ENCODE data around the gene SFT2D1. TPM values are rescaled to one million over a fixed set of nuclear protein-coding genes. Genes with fewer than 3 reads are reported as not detected.
"Not testable (repeated sequence)": the region's sequence is repeated elsewhere in the genome, so short reads cannot be mapped to it uniquely, and the experiment has no call there.

The SFT2D1 gene
- 54.5 and 59.5 TPM in 2 replicates for total RNA-seq

DNA sequence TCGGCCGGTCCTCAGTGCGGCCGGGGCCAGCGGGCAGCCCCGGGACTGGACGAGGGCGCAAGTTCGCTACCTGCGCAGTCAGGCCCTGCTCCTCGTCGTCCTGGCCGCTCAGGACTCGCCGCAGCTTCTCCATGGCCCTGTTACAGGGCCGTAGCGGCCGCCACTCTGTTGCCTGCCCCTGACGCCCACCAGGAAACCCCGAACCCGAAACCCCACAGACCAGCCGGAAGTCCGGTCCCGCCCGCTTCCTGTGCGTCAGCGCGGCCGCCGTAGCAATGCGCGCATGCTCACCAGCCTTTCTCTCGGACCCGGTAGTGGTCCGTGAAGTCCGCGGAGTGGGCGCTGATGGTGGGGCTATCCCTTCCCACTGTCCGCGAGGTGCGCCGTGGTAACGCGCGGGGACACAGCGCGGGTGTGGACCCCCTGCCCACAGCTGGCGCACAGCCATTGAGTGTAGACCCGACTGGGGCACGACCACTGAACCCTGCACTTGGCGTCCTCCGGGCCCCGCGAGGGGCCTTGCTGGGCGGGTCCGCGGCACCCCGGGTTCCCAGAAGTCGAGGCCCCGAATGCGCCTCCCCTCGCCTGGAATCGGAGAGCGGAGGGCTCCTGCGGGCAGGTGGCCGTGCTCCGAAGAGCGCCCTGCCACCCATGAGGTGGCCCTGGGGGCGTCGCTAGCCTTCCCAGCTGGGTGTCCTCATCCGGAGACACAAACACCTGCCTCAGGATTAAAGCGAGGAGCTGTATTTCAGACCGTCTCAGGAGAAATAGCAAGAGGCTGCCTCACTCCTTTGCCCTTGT is at the start of gene SFT2D1:
TSS of gene SFT2D1 (minus strand) at position 197 of the 801 bp plus-strand sequence. CDS start at position 133, 64 bp downstream.
- H3K4me3 Mint-ChIP-seq (ENCODE audit: low read depth): peak within 1 kb of the TSS; percentile 89
- H3K4me1 Mint-ChIP-seq (ENCODE audit: low read depth): peaks cover 4% of the 10 kb centered on the region
- peaks cover 8% of the 10 kb centered on the region for H3K36me3 Mint-ChIP-seq (ENCODE audit: low read depth)
- DNase-seq (ENCODE audit: low spot score): peak; percentile 81
- H3K27ac Mint-ChIP-seq: peak within 1 kb of the TSS; percentile 86
- peaks cover 2% of the 10 kb centered on the region for H3K27me3 Mint-ChIP-seq (ENCODE audit: low read depth)
- no peaks in the 10 kb centered on the region for H3K9me3 Mint-ChIP-seq
- intact Hi-C loops (cut with micrococcal nuclease): loop anchor here (1.0 to 5.0 kb wide), 3 partner anchors 40 to 610 kb away; partner anchors contain the start of genes MPC1 and RPS6KA2

DNA sequence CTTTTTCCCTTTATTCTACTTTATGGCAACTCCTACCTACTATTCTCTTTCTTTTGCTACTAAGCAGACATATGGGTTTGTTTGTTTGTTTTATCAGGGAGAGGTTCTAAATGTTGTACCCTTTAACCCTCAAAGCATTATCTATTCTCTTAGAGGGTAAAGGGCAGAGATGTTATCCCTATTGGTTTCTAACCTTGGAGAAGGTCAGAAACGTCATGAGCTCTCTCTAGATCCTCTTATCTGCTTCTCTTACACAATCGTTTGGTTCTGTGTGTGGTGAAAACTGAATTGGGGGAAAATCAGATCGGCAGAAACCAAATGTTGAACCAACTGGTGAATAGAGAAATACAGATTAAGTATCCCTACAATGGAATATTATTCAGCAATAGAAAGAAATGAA is 46.8 kb upstream of the SFT2D1 start:
- intact Hi-C loops (cut with micrococcal nuclease): no loop called here
- Mint-ChIP-seq H3K27ac (no peak overlapping the region), H3K9me3 (no peaks in the 10 kb centered on the region), H3K36me3 (ENCODE audit: low read depth) (no peaks in the 10 kb centered on the region), H3K4me3 (ENCODE audit: low read depth) (no peak overlapping the region), H3K4me1 (ENCODE audit: low read depth) (no peaks in the 10 kb centered on the region), H3K27me3 (ENCODE audit: low read depth) (peaks cover 21% of the 10 kb centered on the region)
- no peak for DNase-seq (ENCODE audit: low spot score)

DNA sequence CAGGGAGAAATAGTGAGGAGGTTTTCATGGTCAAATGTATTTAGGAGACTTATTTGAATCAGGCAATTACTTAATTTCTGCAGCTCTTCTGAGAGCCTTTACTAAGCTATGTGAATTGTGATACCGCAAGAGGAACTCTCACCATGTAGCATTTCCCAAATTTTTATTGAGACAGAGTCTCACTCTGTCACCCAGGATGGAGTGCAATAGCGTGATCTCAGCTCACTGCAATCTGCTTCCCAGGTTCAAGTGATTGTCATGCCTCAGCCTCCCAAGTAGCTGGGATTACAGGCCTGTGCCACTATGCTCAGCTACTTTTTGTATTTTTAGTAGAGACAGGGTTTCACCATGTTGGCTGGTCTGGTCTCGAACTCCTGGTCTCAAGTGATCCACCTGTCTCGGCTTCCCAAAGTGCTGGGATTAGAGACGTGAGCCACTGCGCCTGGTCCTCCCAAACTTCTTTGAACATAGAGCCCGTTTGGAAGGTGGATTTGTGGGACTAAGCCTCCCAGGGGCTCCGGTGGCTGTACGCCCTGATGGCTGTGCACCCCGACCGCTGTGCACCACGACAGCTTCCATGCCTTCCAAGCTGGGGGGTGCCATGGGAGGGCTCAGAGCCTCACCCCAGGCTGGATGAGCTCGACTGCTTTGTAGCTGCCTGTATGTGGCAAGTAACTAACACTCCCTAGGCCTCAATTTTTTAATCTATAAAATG is 46.1 kb upstream of the SFT2D1 start:
- Mint-ChIP-seq H3K4me1 (ENCODE audit: low read depth) (no peaks in the 10 kb centered on the region), H3K27me3 (ENCODE audit: low read depth) (peaks cover 19% of the 10 kb centered on the region), H3K36me3 (ENCODE audit: low read depth) (no peaks in the 10 kb centered on the region), H3K27ac (no peak overlapping the region), H3K9me3 (no peaks in the 10 kb centered on the region), H3K4me3 (ENCODE audit: low read depth) (no peak overlapping the region)
- intact Hi-C loops (cut with micrococcal nuclease): no loop called here
- DNase-seq (ENCODE audit: low spot score): no peak

DNA sequence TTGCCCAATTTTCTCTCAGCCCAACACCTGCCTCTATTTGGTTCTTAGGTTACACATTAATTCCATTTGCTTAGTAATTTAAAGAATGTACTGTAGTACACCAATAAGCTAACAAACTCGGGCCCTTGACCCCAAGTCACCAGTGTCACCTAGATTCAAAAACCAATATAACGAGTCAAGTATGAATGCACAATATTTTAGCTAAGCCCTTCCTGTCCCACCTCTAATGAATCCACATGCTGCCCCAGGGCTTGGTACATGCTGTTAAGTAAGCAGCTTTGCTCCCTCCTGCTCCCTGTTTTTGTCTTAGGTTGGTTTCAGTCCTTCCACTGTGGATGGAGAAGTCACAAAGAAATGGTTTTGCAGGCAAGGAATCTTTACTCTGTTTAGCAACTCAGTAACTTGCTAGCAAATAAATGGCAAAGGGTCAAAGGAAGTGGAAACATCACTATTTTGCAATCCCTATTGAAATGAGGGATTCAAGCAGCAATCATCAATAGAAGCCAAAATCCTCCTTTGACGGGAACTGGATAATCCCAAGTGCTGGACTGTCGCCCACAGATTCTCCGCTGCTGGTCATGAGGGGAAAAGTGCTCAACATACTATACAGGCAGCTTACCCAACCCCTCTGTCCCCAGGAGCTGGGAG is 45.4 kb upstream of the SFT2D1 start:
- no peak for DNase-seq (ENCODE audit: low spot score)
- intact Hi-C loops (cut with micrococcal nuclease): no loop called here
- no peaks in the 10 kb centered on the region for H3K4me1 Mint-ChIP-seq (ENCODE audit: low read depth)

DNA sequence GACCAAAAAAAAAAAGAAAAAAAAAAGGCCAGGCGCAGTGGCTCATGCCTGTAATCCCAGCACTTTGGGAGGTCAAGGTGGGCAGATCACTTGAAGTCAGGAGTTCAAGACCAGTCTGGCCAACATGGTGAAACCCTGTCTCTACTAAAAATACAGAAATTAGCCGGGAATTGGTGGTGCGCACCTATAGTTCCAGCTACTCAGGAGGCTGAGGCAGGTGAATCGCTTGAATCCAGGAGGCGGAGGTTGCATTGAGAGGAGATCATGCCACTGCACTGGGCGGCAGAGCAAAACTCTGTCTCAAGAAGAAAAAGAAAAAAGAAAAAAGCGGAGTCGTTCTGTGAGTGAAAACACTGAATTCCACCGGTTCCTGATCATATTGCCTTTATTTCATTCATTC is 44.8 kb upstream of the SFT2D1 start:
- DNase-seq (ENCODE audit: low spot score); H3K36me3 Mint-ChIP-seq (ENCODE audit: low read depth); H3K4me3 Mint-ChIP-seq (ENCODE audit: low read depth); H3K4me1 Mint-ChIP-seq (ENCODE audit: low read depth); H3K9me3 Mint-ChIP-seq; H3K27ac Mint-ChIP-seq; intact Hi-C loops (cut with micrococcal nuclease): not testable (repeated sequence)
- H3K27me3 Mint-ChIP-seq (ENCODE audit: low read depth): peaks cover 11% of the 10 kb centered on the region

More for the DNA sequence above, 45.4 kb upstream of the SFT2D1 start:
- Mint-ChIP-seq H3K27me3 (ENCODE audit: low read depth) (peaks cover 17% of the 10 kb centered on the region), H3K36me3 (ENCODE audit: low read depth) (no peaks in the 10 kb centered on the region), H3K4me3 (ENCODE audit: low read depth) (no peak overlapping the region), H3K9me3 (no peaks in the 10 kb centered on the region), H3K27ac (no peak overlapping the region)

DNA sequence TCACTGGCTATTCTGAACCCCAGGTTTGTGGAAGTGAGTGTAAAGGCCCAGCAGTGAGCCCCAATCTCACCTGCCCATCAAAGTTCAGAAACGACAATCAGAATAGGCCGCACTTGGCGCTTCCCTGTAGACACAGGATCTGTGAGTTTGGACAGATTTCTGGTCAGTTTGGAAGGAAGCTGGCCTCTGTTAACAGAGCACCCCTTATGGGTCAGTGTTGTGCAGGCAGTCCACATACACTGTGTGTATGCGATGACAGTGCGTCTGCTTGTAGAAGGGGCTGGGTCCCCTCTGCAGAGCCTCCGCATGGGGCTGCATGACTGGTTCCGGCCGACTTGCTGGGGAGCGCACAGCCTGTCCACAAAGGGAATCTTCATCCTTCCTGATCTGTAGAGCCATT is 43.8 kb upstream of the SFT2D1 start:
- Mint-ChIP-seq H3K36me3 (ENCODE audit: low read depth) (no peaks in the 10 kb centered on the region), H3K27me3 (ENCODE audit: low read depth) (peaks cover 11% of the 10 kb centered on the region), H3K4me3 (ENCODE audit: low read depth) (no peak overlapping the region), H3K4me1 (ENCODE audit: low read depth) (peaks cover 6% of the 10 kb centered on the region), H3K9me3 (no peaks in the 10 kb centered on the region), H3K27ac (no peak overlapping the region)
- no peak for DNase-seq (ENCODE audit: low spot score)
- intact Hi-C loops (cut with micrococcal nuclease): no loop called here

DNA sequence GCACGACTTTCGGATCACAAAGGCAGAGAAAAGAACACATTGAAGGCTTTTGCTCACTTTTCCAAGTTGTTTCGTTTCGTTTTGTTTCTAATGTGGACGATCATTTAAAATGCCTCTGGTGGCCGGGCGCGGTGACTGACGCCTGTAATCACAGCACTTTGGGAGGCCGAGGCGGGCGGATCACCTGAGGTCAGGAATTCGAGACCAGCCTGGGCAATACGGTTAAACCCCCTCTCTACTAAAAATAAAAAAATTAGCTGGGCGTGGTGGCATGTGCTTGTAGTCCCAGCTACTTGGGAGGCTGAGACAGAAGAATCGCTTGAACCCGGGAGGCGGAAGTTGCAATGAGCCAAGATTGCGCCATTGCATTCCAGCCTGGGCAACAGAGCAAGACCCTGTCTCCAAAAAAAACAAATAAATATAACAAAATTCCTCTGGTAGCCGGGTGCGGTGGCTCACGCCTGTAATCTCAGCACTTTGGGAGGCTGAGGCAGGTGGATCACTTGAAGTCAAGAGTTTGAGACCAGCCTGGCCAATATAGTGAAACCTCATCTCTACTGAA is 41.5 kb upstream of the SFT2D1 start:
- not testable (repeated sequence) for H3K4me1 Mint-ChIP-seq (ENCODE audit: low read depth); H3K27me3 Mint-ChIP-seq (ENCODE audit: low read depth); DNase-seq (ENCODE audit: low spot score); H3K27ac Mint-ChIP-seq; H3K9me3 Mint-ChIP-seq; H3K36me3 Mint-ChIP-seq (ENCODE audit: low read depth)
- intact Hi-C loops (cut with micrococcal nuclease): loop anchor here (1.0 kb wide), 1 partner anchor 71 kb away; no protein-coding TSS in a partner anchor
- H3K4me3 Mint-ChIP-seq (ENCODE audit: low read depth): peak overlapping the region; percentile 79

DNA sequence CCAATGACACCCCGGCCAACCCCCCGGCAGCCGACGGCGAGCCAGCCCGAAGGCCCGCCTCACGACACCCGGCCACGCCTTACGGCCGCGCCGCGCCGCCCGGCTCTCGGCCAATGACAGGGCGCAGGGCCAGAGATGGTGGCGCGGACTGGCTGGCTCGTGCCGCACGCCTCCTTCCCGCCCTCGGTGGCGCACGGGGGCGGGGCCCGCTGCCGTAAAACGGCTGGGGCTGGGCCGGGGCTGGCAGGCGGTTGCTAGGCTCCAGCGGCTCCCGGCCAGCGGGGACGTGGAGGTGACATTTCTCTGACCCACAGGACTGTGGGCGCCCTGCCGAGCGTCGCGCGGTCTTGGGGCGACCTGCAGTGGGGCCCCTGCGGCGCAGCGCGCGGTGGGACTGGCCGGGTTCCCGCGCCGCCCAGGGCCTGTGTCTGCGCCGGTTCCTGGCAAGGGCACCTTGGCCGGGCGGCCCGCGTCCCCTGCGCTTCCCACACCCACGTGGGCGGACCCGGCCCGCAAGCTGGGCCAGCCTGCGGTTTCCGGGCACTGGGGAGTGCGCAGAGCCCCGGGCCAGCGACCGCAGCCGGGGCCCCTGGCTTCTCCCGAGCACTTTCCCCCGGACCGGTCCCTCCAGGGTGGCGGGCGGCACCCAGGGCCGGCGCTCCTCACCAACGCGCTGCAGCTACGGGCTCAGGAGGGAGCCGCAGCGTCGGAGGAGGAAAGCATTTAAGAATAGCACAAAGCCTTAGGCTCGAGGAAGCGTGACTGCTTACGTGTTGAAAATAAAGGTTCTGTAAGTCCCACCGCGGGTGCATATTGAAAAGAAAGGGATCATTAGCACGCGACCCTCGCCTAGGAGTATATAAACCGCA is 40.8 kb upstream of the SFT2D1 start, which contains the start of gene MPC1:
TSS of gene MPC1 (minus strand) at position 8 of the 869 bp plus-strand sequence. CDS start 64 bp downstream, outside the sequence.
- Mint-ChIP-seq H3K27ac (peak within 1 kb of the TSS; percentile 69), H3K4me1 (ENCODE audit: low read depth) (peaks cover 9% of the 10 kb centered on the region), H3K27me3 (ENCODE audit: low read depth) (peaks cover 2% of the 10 kb centered on the region), H3K4me3 (ENCODE audit: low read depth) (peak within 1 kb of the TSS; percentile 89), H3K9me3 (no peaks in the 10 kb centered on the region), H3K36me3 (ENCODE audit: low read depth) (no peaks in the 10 kb centered on the region)
- intact Hi-C loops (cut with micrococcal nuclease): loop anchor here (1.0 kb wide), 4 partner anchors 41 to 244 kb away; partner anchors contain the start of genes RPS6KA2 and SFT2D1
- peak; percentile 93 for DNase-seq (ENCODE audit: low spot score)

DNA sequence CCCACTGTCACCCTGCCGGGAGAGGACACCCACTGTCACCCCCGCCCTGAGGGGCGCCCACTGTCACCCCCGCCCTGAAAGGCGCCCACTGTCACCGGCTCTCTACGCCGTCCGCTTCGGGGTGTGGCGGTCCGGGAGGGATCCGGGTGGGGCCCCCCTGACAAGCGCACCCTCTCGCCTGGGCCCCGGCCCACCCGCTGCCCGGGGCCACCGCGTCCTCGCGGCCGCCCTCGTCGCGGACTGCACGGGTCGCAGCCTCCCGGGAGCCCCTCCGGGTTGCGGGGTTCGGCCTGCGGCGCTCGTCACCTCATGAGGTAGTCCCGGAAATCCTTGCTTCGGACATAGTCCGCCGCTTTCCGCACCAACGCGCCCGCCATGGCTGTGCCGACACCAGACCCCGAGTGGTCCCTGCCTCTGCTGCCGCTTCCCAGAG is 40.2 kb upstream of the SFT2D1 start:
- DNase-seq (ENCODE audit: low spot score): no peak
- H3K27ac Mint-ChIP-seq: peak overlapping the region; percentile 58
- peaks cover 9% of the 10 kb centered on the region for H3K4me1 Mint-ChIP-seq (ENCODE audit: low read depth)
- intact Hi-C loops (cut with micrococcal nuclease): loop anchor here (1.0 kb wide), 3 partner anchors 40 to 245 kb away; partner anchors contain the start of genes RPS6KA2 and SFT2D1
- no peaks in the 10 kb centered on the region for H3K36me3 Mint-ChIP-seq (ENCODE audit: low read depth)
- peaks cover 2% of the 10 kb centered on the region for H3K27me3 Mint-ChIP-seq (ENCODE audit: low read depth)
- no peaks in the 10 kb centered on the region for H3K9me3 Mint-ChIP-seq
- H3K4me3 Mint-ChIP-seq (ENCODE audit: low read depth): peak overlapping the region; percentile 89

DNA sequence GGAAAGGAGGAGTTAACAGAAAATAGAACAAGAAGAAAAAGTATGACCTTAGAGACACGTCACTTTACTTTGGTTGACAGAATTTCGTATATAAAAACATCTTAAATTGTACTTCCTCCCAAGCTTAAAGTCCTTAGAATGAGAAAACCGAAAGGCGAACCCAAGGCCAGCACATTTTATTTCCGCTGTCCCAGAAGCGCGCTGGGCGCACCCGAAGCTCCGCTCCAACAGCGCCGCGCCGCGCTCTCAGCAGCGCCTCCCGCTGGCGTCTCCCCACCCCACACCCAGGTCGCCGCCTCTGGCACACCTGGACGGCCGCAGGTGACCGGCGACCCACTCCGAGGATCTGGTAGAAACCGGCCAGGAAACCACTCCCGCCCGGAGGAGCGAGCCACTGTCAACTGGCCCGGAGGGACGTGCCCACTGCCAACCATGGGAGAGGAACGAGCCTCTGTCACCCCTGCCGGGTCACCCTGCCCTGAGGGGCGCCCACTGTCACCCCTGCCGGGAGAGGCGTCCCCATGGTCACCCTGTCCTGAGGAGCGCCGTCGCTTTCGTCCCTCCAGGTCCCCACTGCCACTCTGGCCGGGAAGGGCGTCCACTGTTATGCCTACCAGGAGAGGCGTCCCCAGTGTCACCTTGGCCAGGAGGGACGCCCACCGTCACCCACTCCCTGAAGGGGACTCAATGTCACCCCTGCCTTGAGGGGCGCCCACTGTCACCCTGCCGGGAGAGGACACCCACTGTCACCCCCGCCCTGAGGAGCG is 39.6 kb upstream of the SFT2D1 start:
- H3K4me1 Mint-ChIP-seq (ENCODE audit: low read depth): peaks cover 9% of the 10 kb centered on the region
- intact Hi-C loops (cut with micrococcal nuclease): loop anchor here (1.0 kb wide), 3 partner anchors 40 to 245 kb away; partner anchors contain the start of genes RPS6KA2 and SFT2D1

DNA sequence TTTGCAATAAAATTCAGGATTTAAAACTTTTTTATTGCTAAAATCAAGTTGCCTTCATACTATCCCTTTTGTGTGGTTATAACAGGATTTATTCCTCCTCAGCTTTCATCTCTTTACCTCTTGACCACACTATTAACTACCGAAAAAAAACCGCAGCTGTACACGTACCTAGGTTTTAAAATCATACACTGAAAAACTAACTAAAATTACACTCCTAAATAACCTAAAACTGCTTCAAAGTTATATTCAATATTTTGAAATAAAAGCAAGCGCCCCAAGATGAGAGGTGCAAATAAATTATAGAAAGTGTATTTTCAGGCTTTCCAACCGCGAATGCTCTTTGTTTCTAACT is 39.0 kb upstream of the SFT2D1 start:
- Mint-ChIP-seq H3K36me3 (ENCODE audit: low read depth) (no peaks in the 10 kb centered on the region), H3K9me3 (no peaks in the 10 kb centered on the region)
- no peak for DNase-seq (ENCODE audit: low spot score)

More for the DNA sequence above, 39.6 kb upstream of the SFT2D1 start:
- peak overlapping the region; percentile 69 for H3K27ac Mint-ChIP-seq
- H3K27me3 Mint-ChIP-seq (ENCODE audit: low read depth): no peaks in the 10 kb centered on the region
- DNase-seq (ENCODE audit: low spot score): peak; percentile 71
- no peaks in the 10 kb centered on the region for H3K36me3 Mint-ChIP-seq (ENCODE audit: low read depth)
- no peaks in the 10 kb centered on the region for H3K9me3 Mint-ChIP-seq
- H3K4me3 Mint-ChIP-seq (ENCODE audit: low read depth): peak overlapping the region; percentile 89

More for the DNA sequence above, 39.0 kb upstream of the SFT2D1 start:
- H3K4me1 Mint-ChIP-seq (ENCODE audit: low read depth): peaks cover 9% of the 10 kb centered on the region
- H3K4me3 Mint-ChIP-seq (ENCODE audit: low read depth): peak overlapping the region; percentile 89
- H3K27me3 Mint-ChIP-seq (ENCODE audit: low read depth): no peaks in the 10 kb centered on the region
- intact Hi-C loops (cut with micrococcal nuclease): no loop called here
- peak overlapping the region; percentile 69 for H3K27ac Mint-ChIP-seq

Data from activated T-helper 2 cell treated with anti-CD3 and anti-CD28 coated beads, Interferon-gamma antibody, Interleukin-2, Interleukin-4, amounts not matched to agents 10 μg/mL and 5 μg/mL and 100 μg/mL, durations not matched to agents 14 hours and 24 hours and 36 hours (primary cell).